Panc1 (cell line): ENCODE results near the gene EIF2B2.

Experiments
- POLR2AphosphoS5 ChIP-seq: IDR thresholded peaks from 2 replicates; pipeline ENCODE4 v1.6.1; 2012; ENCODE audit warnings: mild to moderate bottlenecking, low read depth, low read length, moderate library complexity
- TCF7L2 ChIP-seq: IDR thresholded peaks from 2 replicates; pipeline ENCODE4 v1.6.1; 2011; ENCODE audit warnings: mild to moderate bottlenecking, low read depth, low read length, inconsistent platforms
- TF ChIP-seq, protein P1 (sequence below): fragments of 450-650 bp; IDR thresholded peaks from 2 replicates; pipeline ENCODE4 v1.5.1; 2017; ENCODE audit warnings: mild to moderate bottlenecking
- TF ChIP-seq, protein P2 (sequence below), 2 experiments: IDR thresholded peaks; 2 replicates each; pipeline ENCODE4 v1.6.1; 2011 to 2012; ENCODE audit warnings: low read depth in 2 of 2, control low read depth in 1 of 2, low read length in 1 of 2, mild to moderate bottlenecking in 1 of 2, moderate library complexity in 1 of 2; ENCODE audit not compliant: insufficient read depth in 1 of 2

DNA sequence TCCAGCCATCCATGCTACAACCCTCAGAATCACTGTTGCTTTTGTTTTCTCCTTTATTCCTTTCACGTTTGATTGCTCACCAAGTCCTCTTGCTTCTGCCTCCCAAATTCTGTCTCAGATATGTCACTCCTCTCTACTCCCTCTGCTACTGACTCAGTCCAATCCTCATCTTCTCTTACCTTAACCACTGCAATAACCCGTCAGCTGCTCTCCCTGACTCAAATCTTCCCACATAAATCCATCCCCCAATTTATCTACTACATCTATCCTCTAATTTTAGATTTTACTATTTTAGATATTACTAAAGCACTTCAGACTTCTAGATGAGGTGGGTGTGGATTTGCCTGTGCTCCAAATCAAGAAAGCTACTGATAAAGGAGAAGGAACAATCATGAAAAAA, 23.2 kb downstream of the EIF2B2 start:
- TF ChIP-seq, protein P1, sequence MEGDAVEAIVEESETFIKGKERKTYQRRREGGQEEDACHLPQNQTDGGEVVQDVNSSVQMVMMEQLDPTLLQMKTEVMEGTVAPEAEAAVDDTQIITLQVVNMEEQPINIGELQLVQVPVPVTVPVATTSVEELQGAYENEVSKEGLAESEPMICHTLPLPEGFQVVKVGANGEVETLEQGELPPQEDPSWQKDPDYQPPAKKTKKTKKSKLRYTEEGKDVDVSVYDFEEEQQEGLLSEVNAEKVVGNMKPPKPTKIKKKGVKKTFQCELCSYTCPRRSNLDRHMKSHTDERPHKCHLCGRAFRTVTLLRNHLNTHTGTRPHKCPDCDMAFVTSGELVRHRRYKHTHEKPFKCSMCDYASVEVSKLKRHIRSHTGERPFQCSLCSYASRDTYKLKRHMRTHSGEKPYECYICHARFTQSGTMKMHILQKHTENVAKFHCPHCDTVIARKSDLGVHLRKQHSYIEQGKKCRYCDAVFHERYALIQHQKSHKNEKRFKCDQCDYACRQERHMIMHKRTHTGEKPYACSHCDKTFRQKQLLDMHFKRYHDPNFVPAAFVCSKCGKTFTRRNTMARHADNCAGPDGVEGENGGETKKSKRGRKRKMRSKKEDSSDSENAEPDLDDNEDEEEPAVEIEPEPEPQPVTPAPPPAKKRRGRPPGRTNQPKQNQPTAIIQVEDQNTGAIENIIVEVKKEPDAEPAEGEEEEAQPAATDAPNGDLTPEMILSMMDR = no peak
- TF ChIP-seq TCF7L2 (no peak), POLR2AphosphoS5 (no peak)
- TF ChIP-seq, protein P2, sequence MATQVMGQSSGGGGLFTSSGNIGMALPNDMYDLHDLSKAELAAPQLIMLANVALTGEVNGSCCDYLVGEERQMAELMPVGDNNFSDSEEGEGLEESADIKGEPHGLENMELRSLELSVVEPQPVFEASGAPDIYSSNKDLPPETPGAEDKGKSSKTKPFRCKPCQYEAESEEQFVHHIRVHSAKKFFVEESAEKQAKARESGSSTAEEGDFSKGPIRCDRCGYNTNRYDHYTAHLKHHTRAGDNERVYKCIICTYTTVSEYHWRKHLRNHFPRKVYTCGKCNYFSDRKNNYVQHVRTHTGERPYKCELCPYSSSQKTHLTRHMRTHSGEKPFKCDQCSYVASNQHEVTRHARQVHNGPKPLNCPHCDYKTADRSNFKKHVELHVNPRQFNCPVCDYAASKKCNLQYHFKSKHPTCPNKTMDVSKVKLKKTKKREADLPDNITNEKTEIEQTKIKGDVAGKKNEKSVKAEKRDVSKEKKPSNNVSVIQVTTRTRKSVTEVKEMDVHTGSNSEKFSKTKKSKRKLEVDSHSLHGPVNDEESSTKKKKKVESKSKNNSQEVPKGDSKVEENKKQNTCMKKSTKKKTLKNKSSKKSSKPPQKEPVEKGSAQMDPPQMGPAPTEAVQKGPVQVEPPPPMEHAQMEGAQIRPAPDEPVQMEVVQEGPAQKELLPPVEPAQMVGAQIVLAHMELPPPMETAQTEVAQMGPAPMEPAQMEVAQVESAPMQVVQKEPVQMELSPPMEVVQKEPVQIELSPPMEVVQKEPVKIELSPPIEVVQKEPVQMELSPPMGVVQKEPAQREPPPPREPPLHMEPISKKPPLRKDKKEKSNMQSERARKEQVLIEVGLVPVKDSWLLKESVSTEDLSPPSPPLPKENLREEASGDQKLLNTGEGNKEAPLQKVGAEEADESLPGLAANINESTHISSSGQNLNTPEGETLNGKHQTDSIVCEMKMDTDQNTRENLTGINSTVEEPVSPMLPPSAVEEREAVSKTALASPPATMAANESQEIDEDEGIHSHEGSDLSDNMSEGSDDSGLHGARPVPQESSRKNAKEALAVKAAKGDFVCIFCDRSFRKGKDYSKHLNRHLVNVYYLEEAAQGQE (IDR thresholded peaks at IDR 0.05; ENCODE audit: insufficient read depth in 1 of 2, low read depth in 2 of 2, low read length in 1 of 2) = no peak
